Measurements from ENCODE around the gene SYT17. TPM values are rescaled to one million over a fixed set of nuclear protein-coding genes. Genes with fewer than 3 reads are reported as not detected.

Gene SYT17
- total and polyA plus RNA-seq, 10 of the 15 experiments (the other 5 are each of a cell fraction or from before 2014, with no cell fraction given): 3.7 to 12.3 (median 5.0) TPM

GRCh38 chr16:19245326-19245925 is 77.4 kb downstream of the SYT17 start:
- intact Hi-C loops (cut with micrococcal nuclease; ENCODE audit: unreplicated experiment): no loop called here
- no peaks in the 10 kb centered on the region; the same call in 2 of the 3 replicates for H3K9me3 ChIP-seq (replicated peaks; ENCODE audit: control insufficient read depth, insufficient read depth, low read length)
- 62% methylated on average over 8 of the region's 8 CpGs for WGBS (ENCODE audit: insufficient coverage, insufficient replicate concordance, low lambda C conversion rate, missing lambda C conversion rate)
- DNase-seq (ENCODE audit: low read depth, low spot score) (no peak), FAIRE-seq (no peak), ATAC-seq (no peak)
- H3K79me2 ChIP-seq (ENCODE audit: control insufficient read depth, insufficient read depth, low read length): no peaks in the 10 kb centered on the region
- BruUV-seq (replicated peaks): no TSS peak
- H3K27me3 ChIP-seq (replicated peaks in 1 of 2; ENCODE audit: control insufficient read depth in 2 of 2, insufficient read depth in 2 of 2, low read length in 1 of 2): no peaks in the 10 kb centered on the region
- H3K4me1 ChIP-seq (ENCODE audit: control insufficient read depth, insufficient read depth, low read length): no peaks in the 10 kb centered on the region
- ChIA-PET SMC1A (ENCODE audit: uncharacterized antibody, unreplicated experiment) (no interaction called here), CTCF (no interaction called here), POLR2A (no interaction called here), RAD21 (ENCODE audit: unreplicated experiment) (interaction anchor here (1.9 kb wide), 1 partner anchor 22 kb away, joined by 4 read pairs; no protein-coding TSS in a partner anchor)
- no peak overlapping the region for H3K4me2 ChIP-seq (ENCODE audit: control insufficient read depth, insufficient read depth)
- H4K20me1 ChIP-seq (ENCODE audit: control insufficient read depth, insufficient read depth): no peaks in the 10 kb centered on the region
- H2AFZ ChIP-seq (ENCODE audit: control insufficient read depth, low read depth, low read length): no peak overlapping the region
- H3K27ac ChIP-seq (ENCODE audit: control insufficient read depth, insufficient read depth): no peak overlapping the region
- no peaks in the 10 kb centered on the region for H3K36me3 ChIP-seq (ENCODE audit: control insufficient read depth in 2 of 2, insufficient read depth in 2 of 2, low read length in 1 of 2)
- no peak for TF ChIP-seq BACH1 (IDR thresholded peaks at IDR 0.05; ENCODE audit: borderline replicate concordance)
- no peak for TF ChIP-seq ZBTB4 (CRISPR knock-in tag; IDR thresholded peaks at IDR 0.05)
- no peak for TF ChIP-seq CBFB (IDR thresholded peaks at IDR 0.05; ENCODE audit: low read depth)
- TF ChIP-seq, protein P1, sequence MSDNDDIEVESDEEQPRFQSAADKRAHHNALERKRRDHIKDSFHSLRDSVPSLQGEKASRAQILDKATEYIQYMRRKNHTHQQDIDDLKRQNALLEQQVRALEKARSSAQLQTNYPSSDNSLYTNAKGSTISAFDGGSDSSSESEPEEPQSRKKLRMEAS (IDR thresholded peaks at IDR 0.05; ENCODE audit: low read depth, low read length): no peak
- no peak for TF ChIP-seq ZNF274 (IDR thresholded peaks at IDR 0.05; ENCODE audit: insufficient read depth, insufficient read length)
- TF ChIP-seq ZSCAN29 (IDR thresholded peaks at IDR 0.05): no peak
- no peak for TF ChIP-seq MEF2B (IDR thresholded peaks at IDR 0.05; ENCODE audit: partially characterized antibody, poor library complexity, severe bottlenecking)
- no peak for TF ChIP-seq SREBF2 (IDR thresholded peaks at IDR 0.05; ENCODE audit: low read length)
- TF ChIP-seq EP300 (IDR thresholded peaks at IDR 0.05; ENCODE audit: borderline replicate concordance in 1 of 2, control insufficient read depth in 1 of 2, low read depth in 2 of 2, low read length in 2 of 2): no peak
- TF ChIP-seq ELK1 (IDR thresholded peaks at IDR 0.05; ENCODE audit: low read depth, low read length): no peak
- no peak overlapping the region for H3K9ac ChIP-seq (ENCODE audit: control insufficient read depth, insufficient read depth, low read length)
- in situ Hi-C loops (cut with MboI): no loop called here
- no peak overlapping the region for H3K4me3 ChIP-seq

Data from GM12878 (cell line).